MG63 (cell line): Measurements from ENCODE around the gene IL12A. TPM values are rescaled to one million over a fixed set of nuclear protein-coding genes. Genes with fewer than 3 reads are reported as not detected.

Experiments used
- DNase-seq: peaks from one replicate; pipeline ENCODE4 v3.0.0-alpha.2; 2020
- H3K27me3 ChIP-seq: fragments of 250-450 bp; sonication (Bioruptor Pico); 2 replicates; pipeline ENCODE4 v1.5.1; 2020; ENCODE audit warnings: mild to moderate bottlenecking, moderate library complexity
- H3K36me3 ChIP-seq: fragments of 250-450 bp; sonication (Bioruptor Pico); 2 replicates; pipeline ENCODE4 v1.5.1; 2020; ENCODE audit warnings: mild to moderate bottlenecking, moderate library complexity
- H3K4me3 ChIP-seq: fragments of 250-450 bp; sonication (Bioruptor Pico); 2 replicates; pipeline ENCODE4 v1.5.1; 2020; ENCODE audit warnings: mild to moderate bottlenecking, moderate library complexity
- H3K9me3 ChIP-seq: fragments of 250-450 bp; sonication (Bioruptor Pico); 2 replicates; pipeline ENCODE4 v1.5.1; 2020; ENCODE audit warnings: mild to moderate bottlenecking, moderate library complexity
- total RNA-seq: library from RNA; depleted of rRNA; stranded (reverse); fragments of >200 nt; shearing (Covaris generic); gene quantifications from 2 replicates; pipeline ENCODE4 v1.2.3, GENCODE V29; 2014; ENCODE audit warnings: low replicate concordance

The IL12A gene
- total RNA-seq, 1 experiment from 2014 or later: 3.2 TPM

DNA sequence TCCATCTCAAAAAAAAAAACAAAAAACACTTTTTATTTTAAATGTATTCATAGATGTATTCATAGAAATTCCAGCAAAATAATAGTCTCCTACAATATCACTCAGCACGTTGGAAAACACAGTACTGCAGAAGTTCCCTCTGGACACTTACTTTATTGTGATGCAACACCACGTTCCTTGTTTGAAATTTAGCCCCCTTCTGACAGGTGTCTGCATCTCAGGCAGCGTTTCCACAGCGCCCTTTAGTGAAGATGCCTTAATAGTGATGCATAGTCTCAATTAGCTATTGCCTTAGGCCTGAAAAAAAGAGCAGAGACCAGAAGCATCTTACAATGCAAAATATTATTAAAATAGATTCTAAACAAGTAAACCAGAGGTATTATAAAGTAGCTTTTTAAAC, 20.3 kb downstream of the IL12A start:
- Histone ChIP-seq H3K27me3 (no peaks in the 10 kb centered on the region), H3K9me3 (no peaks in the 10 kb centered on the region), H3K36me3 (no peaks in the 10 kb centered on the region), H3K4me3 (no peak overlapping the region)
- DNase-seq: no peak

DNA sequence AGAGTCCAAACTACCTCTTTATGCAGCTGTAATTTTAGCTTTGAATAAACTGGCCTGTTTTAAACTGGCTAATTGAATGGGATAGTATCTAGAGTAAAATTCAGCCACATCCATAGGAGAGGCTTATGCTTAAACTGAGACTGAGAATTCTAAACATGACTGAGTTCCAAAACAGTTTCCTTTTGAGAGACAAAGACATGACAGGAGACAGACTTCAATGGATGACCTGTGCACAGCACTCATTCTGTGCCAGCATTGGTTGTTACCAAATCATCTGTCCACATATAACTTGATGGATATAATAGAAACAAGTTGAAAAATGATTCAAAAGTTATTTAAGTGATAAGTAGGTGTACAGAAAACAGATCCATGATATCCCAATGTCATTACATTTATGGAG, 20.9 kb downstream of the IL12A start:
- DNase-seq: no peak
- no peaks in the 10 kb centered on the region for H3K27me3 ChIP-seq
- no peaks in the 10 kb centered on the region for H3K9me3 ChIP-seq
- no peak overlapping the region for H3K4me3 ChIP-seq
- no peaks in the 10 kb centered on the region for H3K36me3 ChIP-seq

DNA sequence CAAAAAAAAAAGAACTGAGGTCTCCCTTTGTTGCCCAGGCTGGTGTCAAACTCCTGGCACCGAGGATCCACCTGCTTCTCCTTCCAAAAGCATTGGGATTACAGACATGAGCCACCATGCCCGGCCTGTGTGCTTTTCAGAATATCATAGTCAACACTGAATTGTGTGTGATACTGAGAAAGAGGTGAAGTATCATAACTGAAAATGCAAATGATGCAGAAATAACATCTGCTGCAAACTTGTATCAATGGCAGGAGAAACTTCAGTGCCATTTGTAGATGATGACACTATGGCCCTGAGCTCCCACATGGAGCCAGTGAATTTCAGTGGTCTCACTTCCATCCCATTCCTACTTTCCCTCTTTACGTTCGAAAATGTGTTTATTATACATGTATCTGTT, 21.9 kb downstream of the IL12A start:
- no peak overlapping the region for H3K4me3 ChIP-seq
- no peaks in the 10 kb centered on the region for H3K27me3 ChIP-seq
- no peak for DNase-seq
- no peaks in the 10 kb centered on the region for H3K36me3 ChIP-seq
- no peaks in the 10 kb centered on the region for H3K9me3 ChIP-seq

GRCh38 chr3:160012108-160012507, 23.5 kb downstream of the IL12A start:
- H3K4me3 ChIP-seq: no peak overlapping the region
- H3K27me3 ChIP-seq: no peaks in the 10 kb centered on the region
- H3K36me3 ChIP-seq: no peaks in the 10 kb centered on the region
- no peak for DNase-seq
- H3K9me3 ChIP-seq: no peaks in the 10 kb centered on the region

- Histone ChIP-seq H3K36me3 (no peaks in the 10 kb centered on the region), H3K4me3 (no peak overlapping the region), H3K9me3 (no peaks in the 10 kb centered on the region), H3K27me3 (no peaks in the 10 kb centered on the region)
- DNase-seq: peak; percentile 42
Measured at GRCh38 chr3:160016972-160017371, 28.3 kb downstream of the IL12A start.

DNA sequence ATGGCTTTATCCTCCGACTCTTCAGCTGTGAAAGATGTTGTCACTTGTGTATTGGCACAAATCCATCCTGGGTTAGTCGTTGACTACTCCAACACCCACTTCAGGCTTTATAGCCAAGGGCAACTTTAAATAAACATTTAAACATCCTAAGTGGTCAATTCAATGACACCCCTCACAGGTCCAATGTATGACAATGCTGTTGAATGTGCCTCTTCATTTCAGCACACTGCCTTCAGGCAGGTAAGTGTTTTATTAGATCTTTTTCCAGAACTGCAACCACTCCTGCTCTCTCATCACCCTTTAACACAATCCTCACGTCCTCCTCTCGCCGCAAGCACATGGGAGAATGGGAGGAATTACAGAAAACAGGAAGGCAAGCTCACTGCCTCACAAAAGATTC, 30.3 kb downstream of the IL12A start:
- Histone ChIP-seq H3K4me3 (no peak overlapping the region), H3K9me3 (no peaks in the 10 kb centered on the region), H3K36me3 (no peaks in the 10 kb centered on the region), H3K27me3 (no peaks in the 10 kb centered on the region)
- no peak for DNase-seq

DNA sequence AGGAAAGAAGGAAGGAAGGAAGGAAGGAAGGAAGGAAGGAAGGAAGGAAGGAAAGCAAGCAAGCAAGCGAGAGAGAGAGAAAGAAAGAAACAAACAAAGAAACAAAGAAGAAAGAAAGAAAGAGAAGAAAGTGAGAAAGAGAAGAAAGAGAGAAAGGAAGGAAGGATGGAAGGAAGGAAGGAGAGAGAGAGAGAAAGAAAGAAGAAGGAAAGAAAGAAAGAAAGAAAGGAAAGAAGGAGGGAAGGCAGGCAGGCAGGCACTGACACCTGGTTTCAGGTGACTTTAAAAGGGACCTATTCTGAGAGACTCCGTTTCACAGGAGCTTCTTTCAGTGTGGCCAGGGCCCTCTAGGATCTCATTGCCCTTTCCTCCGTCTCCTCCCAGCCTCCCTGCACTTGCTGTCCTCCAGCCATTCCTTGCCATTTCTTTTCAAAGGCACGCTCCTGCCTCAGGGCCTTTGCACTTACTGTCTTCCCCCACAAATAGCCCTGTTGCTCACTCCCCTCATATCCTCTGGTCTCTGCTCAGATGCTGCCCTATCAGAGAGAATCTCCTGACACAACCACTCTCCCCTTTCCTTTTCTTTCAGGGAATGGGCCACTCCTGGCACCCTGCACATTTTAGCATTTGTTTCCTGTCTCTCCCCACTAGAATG, 31.5 kb downstream of the IL12A start:
- DNase-seq: no peak

GRCh38 chr3:160022068-160022467, 33.4 kb downstream of the IL12A start:
- no peaks in the 10 kb centered on the region for H3K36me3 ChIP-seq

More for the DNA sequence above, 31.5 kb downstream of the IL12A start:
- Histone ChIP-seq H3K4me3 (no peak overlapping the region), H3K27me3 (no peaks in the 10 kb centered on the region), H3K36me3 (no peaks in the 10 kb centered on the region), H3K9me3 (no peaks in the 10 kb centered on the region)

GRCh38 chr3:160023476-160023875, 34.8 kb downstream of the IL12A start:
- Histone ChIP-seq H3K4me3 (no peak overlapping the region), H3K36me3 (no peaks in the 10 kb centered on the region), H3K9me3 (no peaks in the 10 kb centered on the region), H3K27me3 (no peaks in the 10 kb centered on the region)
- DNase-seq: no peak

More at GRCh38 chr3:160022068-160022467, 33.4 kb downstream of the IL12A start:
- Histone ChIP-seq H3K9me3 (no peaks in the 10 kb centered on the region), H3K4me3 (no peak overlapping the region), H3K27me3 (no peaks in the 10 kb centered on the region)
- no peak for DNase-seq

GRCh38 chr3:160027541-160028195, 39.0 kb downstream of the IL12A start:
- peak; percentile 28 for DNase-seq
- Histone ChIP-seq H3K27me3 (no peaks in the 10 kb centered on the region), H3K4me3 (no peak overlapping the region), H3K36me3 (no peaks in the 10 kb centered on the region), H3K9me3 (no peaks in the 10 kb centered on the region)

DNA sequence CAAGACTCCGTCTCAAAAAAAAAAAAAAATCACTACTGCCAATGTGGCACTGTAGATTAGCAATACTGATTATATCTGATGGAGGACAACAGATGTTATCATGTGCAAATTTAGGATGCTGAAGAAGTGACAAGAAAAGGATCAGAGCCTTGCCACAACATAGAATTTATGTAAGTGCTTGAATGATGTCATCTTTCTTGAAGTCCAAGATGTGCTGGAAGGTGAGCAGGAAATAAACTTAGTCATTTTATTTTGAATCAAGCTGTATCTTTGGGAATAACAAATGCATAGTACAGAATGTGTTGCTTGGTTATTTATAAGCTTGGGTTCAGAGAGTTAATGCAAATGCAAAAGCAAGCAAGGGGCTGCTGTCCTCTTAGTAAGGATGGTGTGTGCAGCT, 47.1 kb downstream of the IL12A start:
- no peaks in the 10 kb centered on the region for H3K36me3 ChIP-seq
- no peak overlapping the region for H3K4me3 ChIP-seq
- H3K9me3 ChIP-seq: no peaks in the 10 kb centered on the region
- no peaks in the 10 kb centered on the region; the same call in 1 of the 2 replicates for H3K27me3 ChIP-seq
- DNase-seq: no peak

DNA sequence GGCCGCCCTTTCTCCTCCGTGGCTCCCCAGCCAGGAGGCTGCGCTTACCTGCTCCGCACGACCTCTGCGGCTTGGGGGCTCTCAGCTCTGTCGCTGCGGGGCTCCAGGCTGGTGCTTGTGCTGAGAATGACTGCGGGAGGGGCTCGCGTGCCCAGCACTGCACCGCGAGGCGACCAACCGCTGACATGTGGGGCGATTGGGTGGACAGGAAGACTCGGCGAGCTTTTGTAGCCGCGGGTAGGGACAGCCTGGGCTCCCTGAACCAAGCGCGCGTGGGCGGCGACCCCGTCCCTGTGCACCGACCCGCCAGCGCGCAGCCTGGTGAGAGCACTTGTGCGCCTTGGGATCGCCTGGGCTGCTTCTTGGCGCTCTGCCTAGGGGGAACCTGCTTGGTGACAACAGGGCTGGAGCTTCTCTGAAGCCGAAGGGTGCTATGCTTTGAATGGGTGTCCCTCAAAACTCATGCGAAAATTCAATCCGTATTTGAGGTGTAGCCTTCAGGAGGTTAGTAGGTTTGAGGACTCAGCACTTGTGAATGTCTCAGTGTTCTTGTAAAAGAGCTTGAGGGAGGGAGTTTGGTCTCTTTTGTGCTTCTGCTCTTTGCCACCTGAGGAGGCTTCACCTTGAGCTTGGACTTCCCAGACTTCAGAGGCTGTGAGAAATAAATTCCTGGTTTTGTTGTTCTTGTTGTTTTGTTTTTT, 50.4 kb downstream of the IL12A start:
- H3K27me3 ChIP-seq: no peaks in the 10 kb centered on the region; the same call in 1 of the 2 replicates
- no peak for DNase-seq
- H3K9me3 ChIP-seq: peaks cover 11% of the 10 kb centered on the region
- no peak overlapping the region for H3K4me3 ChIP-seq
- H3K36me3 ChIP-seq: no peaks in the 10 kb centered on the region

GRCh38 chr3:160040181-160040580, 51.5 kb downstream of the IL12A start:
- DNase-seq: no peak
- H3K36me3 ChIP-seq: no peaks in the 10 kb centered on the region

GRCh38 chr3:160041465-160041864, 52.8 kb downstream of the IL12A start:
- no peak overlapping the region for H3K4me3 ChIP-seq

More at GRCh38 chr3:160040181-160040580, 51.5 kb downstream of the IL12A start:
- H3K4me3 ChIP-seq: no peak overlapping the region
- no peaks in the 10 kb centered on the region; the same call in 1 of the 2 replicates for H3K27me3 ChIP-seq
- H3K9me3 ChIP-seq: peaks cover 11% of the 10 kb centered on the region

DNA sequence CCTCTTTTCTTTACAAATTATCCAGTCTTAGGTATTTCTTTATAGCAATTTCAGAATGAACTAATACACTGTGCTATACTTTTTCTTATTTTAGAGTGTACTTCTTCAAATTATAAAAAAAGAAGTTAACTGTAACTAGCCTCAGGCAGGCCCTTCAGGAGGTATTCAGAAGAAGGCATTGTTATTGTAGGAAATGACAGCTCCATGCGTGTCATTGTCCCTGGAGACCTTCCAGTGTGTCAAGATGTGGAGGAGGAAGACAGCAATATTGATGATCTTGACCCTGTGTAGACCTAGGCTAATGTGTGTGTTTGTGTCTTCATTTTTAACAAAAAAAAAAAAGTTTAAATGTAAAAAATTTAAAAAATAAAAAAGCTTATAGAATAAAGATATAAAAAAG, 55.5 kb downstream of the IL12A start:
- DNase-seq: no peak
- H3K4me3 ChIP-seq: no peak overlapping the region

More at GRCh38 chr3:160041465-160041864, 52.8 kb downstream of the IL12A start:
- no peak for DNase-seq
- Histone ChIP-seq H3K27me3 (no peaks in the 10 kb centered on the region; the same call in 1 of the 2 replicates), H3K36me3 (no peaks in the 10 kb centered on the region), H3K9me3 (peaks cover 11% of the 10 kb centered on the region)

More for the DNA sequence above, 55.5 kb downstream of the IL12A start:
- Histone ChIP-seq H3K36me3 (no peaks in the 10 kb centered on the region), H3K9me3 (peaks cover 11% of the 10 kb centered on the region), H3K27me3 (no peaks in the 10 kb centered on the region; the same call in 1 of the 2 replicates)
